ENCODE results near the gene CDKAL1.

- TF ChIP-seq GATA2 (IDR thresholded peaks at IDR 0.05; ENCODE audit: low read depth, low read length), result no peak
- no peak for TF ChIP-seq GATA3 (IDR thresholded peaks at IDR 0.05; ENCODE audit: low read depth, low read length)
Measured at GRCh38 chr6:20808924-20809323, 274.7 kb downstream of the CDKAL1 start.

Measured in SH-SY5Y (cell line).